ENCODE data around the gene PPP1R7.

PPP1R7 gene

GRCh38 chr2:241199897-241200821 is 49.9 kb downstream of the PPP1R7 start:
- Histone ChIP-seq H3K4me1 (ENCODE audit: insufficient read depth, low read length, poor library complexity, severe bottlenecking) (no peaks in the 10 kb centered on the region), H3K9me3 (ENCODE audit: insufficient read depth, low read depth, low read length) (no peaks in the 10 kb centered on the region), H3K79me2 (ENCODE audit: insufficient read depth, low read length) (no peaks in the 10 kb centered on the region), H3K9ac (ENCODE audit: low read depth, low read length, poor library complexity, severe bottlenecking) (no peak overlapping the region), H3K27me3 (ENCODE audit: insufficient read depth, low read length, poor library complexity, severe bottlenecking) (no peaks in the 10 kb centered on the region), H3K4me2 (ENCODE audit: low read depth, low read length, poor library complexity, severe bottlenecking) (no peak overlapping the region), H4K20me1 (ENCODE audit: insufficient read depth, low read length, poor library complexity, severe bottlenecking) (no peaks in the 10 kb centered on the region), H3K9me2 (replicated peaks; ENCODE audit: low read depth, low read length) (no peaks in the 10 kb centered on the region), H3K4me3 (ENCODE audit: low read length, poor library complexity, severe bottlenecking) (no peak overlapping the region), H2AFZ (ENCODE audit: low read length) (no peak overlapping the region), H3F3A (ENCODE audit: low read depth) (no peaks in the 10 kb centered on the region), H3K36me3 (ENCODE audit: insufficient read depth, low read length) (no peaks in the 10 kb centered on the region)
- TF ChIP-seq CTCF (conservative IDR thresholded peaks at IDR 0.05; ENCODE audit: low read length) (no peak), EZH2phosphoT487 (IDR thresholded peaks at IDR 0.05; ENCODE audit: borderline replicate concordance) (no peak)

- no peak for TF ChIP-seq CTCF (conservative IDR thresholded peaks at IDR 0.05; ENCODE audit: low read length)
- no peak for TF ChIP-seq EZH2phosphoT487 (IDR thresholded peaks at IDR 0.05; ENCODE audit: borderline replicate concordance)
- no peak overlapping the region for H3K4me2 ChIP-seq (ENCODE audit: low read depth, low read length, poor library complexity, severe bottlenecking)
- H3K27me3 ChIP-seq (ENCODE audit: insufficient read depth, low read length, poor library complexity, severe bottlenecking), result no peaks in the 10 kb centered on the region
- H3K79me2 ChIP-seq (ENCODE audit: insufficient read depth, low read length), result no peaks in the 10 kb centered on the region
- no peak overlapping the region for H3K9ac ChIP-seq (ENCODE audit: low read depth, low read length, poor library complexity, severe bottlenecking)
- no peaks in the 10 kb centered on the region for H3F3A ChIP-seq (ENCODE audit: low read depth)
- H3K9me2 ChIP-seq (replicated peaks; ENCODE audit: low read depth, low read length), result no peaks in the 10 kb centered on the region
- H3K4me3 ChIP-seq (ENCODE audit: low read length, poor library complexity, severe bottlenecking), result no peak overlapping the region
- H3K4me1 ChIP-seq (ENCODE audit: insufficient read depth, low read length, poor library complexity, severe bottlenecking), result no peaks in the 10 kb centered on the region
- no peaks in the 10 kb centered on the region for H3K36me3 ChIP-seq (ENCODE audit: insufficient read depth, low read length)
- H3K9me3 ChIP-seq (ENCODE audit: insufficient read depth, low read depth, low read length), result no peaks in the 10 kb centered on the region
- no peak overlapping the region for H2AFZ ChIP-seq (ENCODE audit: low read length)
- H4K20me1 ChIP-seq (ENCODE audit: insufficient read depth, low read length, poor library complexity, severe bottlenecking), result no peaks in the 10 kb centered on the region
These were observed 50.6 kb downstream of the PPP1R7 start for GRCh38 chr2:241200822-241201395.

GRCh38 chr2:241201445-241202267 is 51.4 kb downstream of the PPP1R7 start:
- Histone ChIP-seq H3K4me3 (ENCODE audit: low read length, poor library complexity, severe bottlenecking) (no peak overlapping the region), H4K20me1 (ENCODE audit: insufficient read depth, low read length, poor library complexity, severe bottlenecking) (no peaks in the 10 kb centered on the region), H3K27me3 (ENCODE audit: insufficient read depth, low read length, poor library complexity, severe bottlenecking) (no peaks in the 10 kb centered on the region), H3K4me1 (ENCODE audit: insufficient read depth, low read length, poor library complexity, severe bottlenecking) (no peaks in the 10 kb centered on the region), H3K36me3 (ENCODE audit: insufficient read depth, low read length) (no peaks in the 10 kb centered on the region), H3K4me2 (ENCODE audit: low read depth, low read length, poor library complexity, severe bottlenecking) (no peak overlapping the region), H3K79me2 (ENCODE audit: insufficient read depth, low read length) (no peaks in the 10 kb centered on the region), H3K9ac (ENCODE audit: low read depth, low read length, poor library complexity, severe bottlenecking) (no peak overlapping the region), H2AFZ (ENCODE audit: low read length) (no peak overlapping the region), H3K9me3 (ENCODE audit: insufficient read depth, low read depth, low read length) (no peaks in the 10 kb centered on the region), H3F3A (ENCODE audit: low read depth) (no peaks in the 10 kb centered on the region), H3K9me2 (replicated peaks; ENCODE audit: low read depth, low read length) (no peaks in the 10 kb centered on the region)
- no peak for TF ChIP-seq EZH2phosphoT487 (IDR thresholded peaks at IDR 0.05; ENCODE audit: borderline replicate concordance)
- TF ChIP-seq CTCF (conservative IDR thresholded peaks at IDR 0.05; ENCODE audit: low read length), result no peak

All from Loucy (cell line).